ENCODE results near the gene IRF3.
"Not testable (repeated sequence)": the region's sequence is repeated elsewhere in the genome, so short reads cannot be mapped to it uniquely, and the experiment has no call there.

Gene IRF3

DNA sequence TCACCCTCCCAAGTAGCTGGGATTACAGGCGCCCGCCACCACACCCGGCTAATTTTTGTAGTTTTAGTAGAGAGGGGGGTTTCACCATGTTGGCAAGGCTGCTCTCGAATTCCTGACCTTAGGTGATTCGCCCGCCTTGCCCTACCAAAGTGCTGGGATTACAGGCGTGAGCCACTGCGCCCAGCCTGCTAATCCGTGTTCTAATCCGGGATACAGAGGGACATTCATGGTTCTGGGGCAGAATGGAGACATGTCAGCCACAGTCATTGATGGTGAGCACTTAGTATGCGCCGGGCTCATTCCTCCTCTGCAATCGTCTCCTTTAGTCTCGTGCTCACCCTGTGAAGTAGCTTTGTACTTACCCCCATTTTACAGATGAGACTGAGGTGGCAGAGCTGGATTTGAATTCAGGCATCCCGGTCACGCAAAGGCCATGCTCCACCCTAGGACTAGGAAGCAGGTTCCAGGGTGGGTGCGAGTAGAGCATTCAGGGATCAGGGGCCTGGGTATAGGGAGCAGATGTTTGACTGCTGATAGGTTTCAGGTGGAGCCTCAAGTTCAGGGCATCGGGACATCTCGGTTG, 34.0 kb downstream of the IRF3 start:
- Histone ChIP-seq H3K4me3 (ENCODE audit: low read depth, low read length) (no peak overlapping the region), H3K27me3 (replicated peaks) (no peaks in the 10 kb centered on the region), H3K36me3 (replicated peaks) (peaks cover 8% of the 10 kb centered on the region), H3K27ac (no peak overlapping the region)
- in situ Hi-C loops (cut with HindIII; ENCODE audit: low pct_ligation_motif_present, low sequenced_read_pairs), result no loop called here
- TF ChIP-seq, protein P1, sequence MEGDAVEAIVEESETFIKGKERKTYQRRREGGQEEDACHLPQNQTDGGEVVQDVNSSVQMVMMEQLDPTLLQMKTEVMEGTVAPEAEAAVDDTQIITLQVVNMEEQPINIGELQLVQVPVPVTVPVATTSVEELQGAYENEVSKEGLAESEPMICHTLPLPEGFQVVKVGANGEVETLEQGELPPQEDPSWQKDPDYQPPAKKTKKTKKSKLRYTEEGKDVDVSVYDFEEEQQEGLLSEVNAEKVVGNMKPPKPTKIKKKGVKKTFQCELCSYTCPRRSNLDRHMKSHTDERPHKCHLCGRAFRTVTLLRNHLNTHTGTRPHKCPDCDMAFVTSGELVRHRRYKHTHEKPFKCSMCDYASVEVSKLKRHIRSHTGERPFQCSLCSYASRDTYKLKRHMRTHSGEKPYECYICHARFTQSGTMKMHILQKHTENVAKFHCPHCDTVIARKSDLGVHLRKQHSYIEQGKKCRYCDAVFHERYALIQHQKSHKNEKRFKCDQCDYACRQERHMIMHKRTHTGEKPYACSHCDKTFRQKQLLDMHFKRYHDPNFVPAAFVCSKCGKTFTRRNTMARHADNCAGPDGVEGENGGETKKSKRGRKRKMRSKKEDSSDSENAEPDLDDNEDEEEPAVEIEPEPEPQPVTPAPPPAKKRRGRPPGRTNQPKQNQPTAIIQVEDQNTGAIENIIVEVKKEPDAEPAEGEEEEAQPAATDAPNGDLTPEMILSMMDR (IDR thresholded peaks at IDR 0.05; ENCODE audit: low read depth, low read length, missing control alignments), result no peak
- no peak for DNase-seq

DNA sequence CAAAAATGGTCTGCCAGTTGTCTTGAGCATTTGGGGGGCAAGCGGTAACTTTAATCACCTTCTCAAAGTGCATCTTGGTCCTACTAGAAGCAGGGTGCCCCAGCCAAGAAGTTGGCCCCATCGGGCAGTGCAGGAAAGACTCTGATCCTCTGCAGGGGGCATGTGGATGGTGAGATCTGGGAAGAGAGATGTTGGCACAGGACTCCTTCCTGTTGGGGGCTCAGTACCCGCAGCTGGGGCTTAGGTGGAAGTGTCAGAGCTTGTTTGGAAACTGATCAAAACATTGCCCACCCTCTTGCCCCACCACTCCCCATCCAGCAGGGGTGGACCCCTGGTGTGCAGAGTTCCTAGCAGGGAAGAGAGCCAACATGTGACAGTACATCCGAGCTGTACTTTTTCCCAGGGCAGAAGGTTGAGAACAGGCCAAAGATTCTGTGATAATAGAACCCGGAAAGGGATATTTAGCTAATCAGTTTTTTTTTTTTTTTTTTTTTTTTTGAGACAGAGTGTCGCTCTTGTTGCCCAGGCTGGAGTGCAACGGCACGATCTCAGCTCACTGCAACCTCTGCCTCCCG, 34.6 kb downstream of the IRF3 start:
- TF ChIP-seq, protein P1 (IDR thresholded peaks at IDR 0.05; ENCODE audit: low read depth, low read length, missing control alignments), result no peak
- no peak for DNase-seq
- no peak overlapping the region for H3K4me3 ChIP-seq (ENCODE audit: low read depth, low read length)
- no peak overlapping the region for H3K27ac ChIP-seq
- no peaks in the 10 kb centered on the region for H3K27me3 ChIP-seq (replicated peaks)
- in situ Hi-C loops (cut with HindIII; ENCODE audit: low pct_ligation_motif_present, low sequenced_read_pairs), result no loop called here
- H3K36me3 ChIP-seq (replicated peaks), result peaks cover 12% of the 10 kb centered on the region

DNA sequence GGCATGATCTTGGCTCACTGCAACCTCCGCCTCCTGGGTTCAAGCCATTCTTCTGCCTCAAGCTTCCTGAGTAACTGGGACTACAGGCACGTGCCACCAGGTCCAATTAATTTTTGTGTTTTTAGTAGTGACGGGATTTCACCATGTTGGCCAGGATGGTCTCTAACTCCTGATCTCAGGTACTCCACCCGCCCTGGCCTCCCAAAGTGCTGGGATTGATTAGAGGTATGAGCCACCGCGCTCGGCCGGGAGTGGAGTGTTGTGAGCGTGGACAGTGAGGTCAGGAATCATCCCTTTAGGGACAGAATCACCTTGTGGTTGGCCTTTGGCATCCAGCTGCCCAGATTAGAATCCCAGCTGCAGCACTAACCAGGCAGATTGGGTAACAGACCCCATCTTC, 36.0 kb downstream of the IRF3 start:
- peaks cover 12% of the 10 kb centered on the region for H3K36me3 ChIP-seq (replicated peaks)
- no peak overlapping the region for H3K27ac ChIP-seq
- TF ChIP-seq, protein P1 (IDR thresholded peaks at IDR 0.05; ENCODE audit: low read depth, low read length, missing control alignments), result no peak
- no peak overlapping the region for H3K4me3 ChIP-seq (ENCODE audit: low read depth, low read length)
- no peaks in the 10 kb centered on the region for H3K27me3 ChIP-seq (replicated peaks)
- DNase-seq, result no peak
- in situ Hi-C loops (cut with HindIII; ENCODE audit: low pct_ligation_motif_present, low sequenced_read_pairs), result no loop called here

DNA sequence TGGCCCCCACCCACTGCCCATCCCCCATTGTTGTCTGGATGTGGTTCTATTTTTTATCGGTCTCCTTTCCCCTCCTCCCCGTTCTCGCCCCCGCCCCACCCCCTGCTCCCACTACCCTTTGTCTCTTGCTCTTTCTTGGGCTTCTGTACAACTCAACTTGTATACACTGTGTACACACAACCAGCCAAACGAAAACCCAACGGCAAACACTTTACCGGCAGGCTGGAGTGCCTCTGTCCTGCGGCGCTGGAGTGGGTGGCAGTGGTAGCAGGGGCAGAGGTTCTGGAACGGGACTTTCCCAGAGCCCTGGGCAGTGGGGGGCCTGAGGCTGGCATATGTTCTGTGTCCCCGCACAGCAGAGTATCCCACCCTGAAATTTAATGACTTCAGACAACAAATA, 39.4 kb downstream of the IRF3 start:
- H3K27me3 ChIP-seq (replicated peaks), result no peaks in the 10 kb centered on the region
- H3K27ac ChIP-seq, result no peak overlapping the region
- H3K4me3 ChIP-seq (ENCODE audit: low read depth, low read length), result no peak overlapping the region
- in situ Hi-C loops (cut with HindIII; ENCODE audit: low pct_ligation_motif_present, low sequenced_read_pairs), result no loop called here
- TF ChIP-seq, protein P1 (IDR thresholded peaks at IDR 0.05; ENCODE audit: low read depth, low read length, missing control alignments), result no peak
- DNase-seq, result no peak
- peaks cover 19% of the 10 kb centered on the region for H3K36me3 ChIP-seq (replicated peaks)

DNA sequence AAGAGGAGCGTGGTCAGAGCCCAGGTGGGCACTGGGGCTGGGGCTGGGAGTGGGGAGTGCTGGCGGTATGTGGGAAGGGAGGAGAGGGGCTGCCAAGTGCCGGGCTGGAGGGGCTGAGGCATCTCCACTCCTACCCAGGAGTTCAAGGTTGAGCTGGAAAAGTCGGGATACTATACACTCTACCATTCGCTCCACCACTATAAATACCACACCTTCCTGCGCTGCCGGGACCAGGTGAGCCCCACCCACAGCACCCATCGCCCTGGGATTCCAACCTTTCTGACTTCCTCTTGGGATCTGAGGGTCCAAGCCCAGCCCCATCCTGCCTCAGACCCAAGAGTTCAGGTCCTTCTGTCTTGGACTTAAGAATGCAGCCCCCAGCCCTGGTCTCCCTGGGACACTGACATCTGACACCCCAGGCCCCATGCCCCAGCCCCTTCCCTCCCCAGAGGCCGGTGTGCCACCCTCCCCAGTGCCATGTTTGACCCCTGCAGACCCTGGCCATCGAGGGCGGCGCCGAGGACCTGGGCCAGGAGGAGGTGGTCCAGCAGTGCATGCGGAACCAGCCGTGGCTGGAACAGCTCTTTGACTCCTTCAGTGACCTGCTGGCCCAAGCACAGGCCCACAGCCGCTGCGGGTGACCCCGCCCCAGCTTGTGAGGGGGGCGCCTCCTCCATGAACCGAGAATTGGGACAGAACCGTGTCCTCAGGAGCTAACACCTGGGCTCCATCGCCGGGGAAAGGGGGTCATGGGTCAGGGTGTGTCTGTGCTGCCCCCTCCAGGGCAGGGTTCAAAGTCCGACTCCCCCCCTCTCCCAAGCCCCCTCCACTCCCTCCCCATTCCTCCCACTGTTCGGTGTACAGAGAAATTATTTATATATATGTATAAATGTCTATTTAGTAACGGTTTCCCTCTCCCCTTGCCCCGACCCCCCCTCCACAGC, 40.4 kb downstream of the IRF3 start:
- Histone ChIP-seq H3K36me3 (replicated peaks) (peaks cover 20% of the 10 kb centered on the region), H3K4me3 (ENCODE audit: low read depth, low read length) (no peak overlapping the region), H3K27ac (no peak overlapping the region), H3K27me3 (replicated peaks) (no peaks in the 10 kb centered on the region)
- no peak for DNase-seq
- in situ Hi-C loops (cut with HindIII; ENCODE audit: low pct_ligation_motif_present, low sequenced_read_pairs), result no loop called here
- TF ChIP-seq, protein P1 (IDR thresholded peaks at IDR 0.05; ENCODE audit: low read depth, low read length, missing control alignments), result no peak

DNA sequence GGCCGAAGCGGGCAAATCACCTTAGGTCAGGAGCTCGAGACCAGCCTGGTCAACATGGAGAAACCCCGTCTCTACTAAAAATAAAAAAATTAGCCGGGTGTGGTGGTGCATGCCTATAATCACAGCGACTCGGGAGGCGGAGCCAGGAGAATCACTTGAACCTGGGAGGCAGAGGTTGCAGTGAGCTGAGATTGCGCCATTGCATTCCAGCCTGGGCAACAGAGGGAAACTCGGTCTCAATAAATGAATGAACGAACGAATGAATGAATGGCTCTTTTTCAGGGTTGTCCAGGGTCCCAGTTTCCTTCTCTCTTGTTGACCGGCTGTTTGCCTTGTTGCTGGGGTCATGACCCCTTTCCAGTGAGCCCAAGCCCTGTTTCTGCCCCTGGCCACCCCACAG, 47.8 kb downstream of the IRF3 start:
- in situ Hi-C loops (cut with HindIII; ENCODE audit: low pct_ligation_motif_present, low sequenced_read_pairs); H3K4me3 ChIP-seq (ENCODE audit: low read depth, low read length); DNase-seq; H3K27me3 ChIP-seq (replicated peaks); H3K27ac ChIP-seq: not testable (repeated sequence)
- peaks cover 37% of the 10 kb centered on the region for H3K36me3 ChIP-seq (replicated peaks)
